Endodermal cell (in vitro differentiated cells): ENCODE results near the gene KIAA1328. TPM values are rescaled to one million over a fixed set of nuclear protein-coding genes. Genes with fewer than 3 reads are reported as not detected.

Source experiments
- DNase-seq: peaks from one replicate; pipeline ENCODE4 v3.0.0-alpha.2; 2017
- H3K27ac ChIP-seq: 2 replicates; pipeline ENCODE4 v1.5.1; 2013; ENCODE audit warnings: mild to moderate bottlenecking, low read depth, low read length, moderate library complexity
- H3K27me3 ChIP-seq: 2 replicates; pipeline ENCODE4 v1.6.1; 2013; ENCODE audit warnings: mild to moderate bottlenecking, low read length, moderate library complexity; ENCODE audit not compliant: insufficient read depth, control insufficient read depth, poor library complexity, severe bottlenecking
- H3K36me3 ChIP-seq: 2 replicates; pipeline ENCODE4 v1.7.0; 2013; ENCODE audit warnings: mild to moderate bottlenecking, low read length, moderate library complexity; ENCODE audit not compliant: control insufficient read depth, insufficient read depth
- H3K4me1 ChIP-seq: one replicate; pipeline ENCODE4 v1.7.0; 2013; ENCODE audit warnings: low read length; ENCODE audit not compliant: control insufficient read depth, insufficient read depth
- H3K4me3 ChIP-seq: 2 replicates; pipeline ENCODE4 v1.5.1; 2013; ENCODE audit warnings: mild to moderate bottlenecking, low read length, moderate library complexity
- H3K9ac ChIP-seq: 2 replicates; pipeline ENCODE4 v1.6.1; 2013; ENCODE audit warnings: mild to moderate bottlenecking, low read length, moderate library complexity; ENCODE audit not compliant: poor library complexity, severe bottlenecking; ENCODE audit errors: extremely low read depth
- H3K9me3 ChIP-seq: 2 replicates; pipeline ENCODE4 v1.6.1; 2013; ENCODE audit warnings: mild to moderate bottlenecking, low read length, moderate library complexity; ENCODE audit not compliant: control insufficient read depth
- H3K27ac Mint-ChIP-seq: 2 replicates; pipeline ENCODE4 v1.8.0; 2020; ENCODE audit warnings: mixed read lengths
- H3K27me3 Mint-ChIP-seq: 2 replicates; pipeline ENCODE4 v1.8.0; 2021; ENCODE audit warnings: mild to moderate bottlenecking, mixed read lengths; ENCODE audit not compliant: insufficient read depth
- H3K36me3 Mint-ChIP-seq: 2 replicates; pipeline ENCODE4 v1.8.0; 2020; ENCODE audit warnings: low read depth, mixed read lengths
- H3K4me1 Mint-ChIP-seq: 2 replicates; pipeline ENCODE4 v1.8.0; 2020; ENCODE audit warnings: mixed read lengths
- H3K4me3 Mint-ChIP-seq: 2 replicates; pipeline ENCODE4 v1.8.0; 2020; ENCODE audit warnings: mild to moderate bottlenecking, moderate library complexity, mixed read lengths
- H3K9me3 Mint-ChIP-seq: 2 replicates; pipeline ENCODE4 v1.8.0; 2020; ENCODE audit warnings: mild to moderate bottlenecking, mixed read lengths
- CTCF ChIP-seq: fragments of 200-600 bp; sonication (generic); conservative IDR thresholded peaks from 2 replicates; pipeline ENCODE4 v1.5.0; 2021; ENCODE audit warnings: antibody characterized with exemption, mild to moderate bottlenecking
- WGBS, 2 experiments: methylation state at CpG; one replicate each; pipeline versions ENCODE4 v1.1.5 to v1.1.7; 2013; ENCODE audit warnings: missing lambda C conversion rate in 2 of 2, mixed read lengths in 1 of 2; ENCODE audit not compliant: insufficient coverage in 1 of 2, insufficient read length in 1 of 2; 5-methylcytosine and 5-hydroxymethylcytosine counted together
- total RNA-seq, 2 donors: library from RNA; stranded (reverse); fragmentation: NEBNext Ultra II Directional in 1 of 2; extraction: Animal tissue kit (Norgen Biotek cat#: 25700) in 1 of 2; gene quantifications; 2 replicates in 1 of 2; 3 replicates in 1 of 2; pipeline ENCODE4 v1.2.1, GENCODE V29; 2021

Gene KIAA1328
- total RNA-seq, 2 donors from 2014 or later = 7.6 to 8.4 TPM

- H3K27ac Mint-ChIP-seq = no peak overlapping the region
- 96 to 97% methylated on average over 5 of the region's 5 CpGs for WGBS, 2 experiments
- no peak overlapping the region for H3K4me3 ChIP-seq
- no peaks in the 10 kb centered on the region for H3K36me3 ChIP-seq
- H3K9ac ChIP-seq = no peak overlapping the region
- H3K4me3 Mint-ChIP-seq = no peak overlapping the region
- H3K27ac ChIP-seq = no peak overlapping the region
- no peaks in the 10 kb centered on the region for H3K27me3 Mint-ChIP-seq
- no peak for DNase-seq
- H3K9me3 Mint-ChIP-seq = no peaks in the 10 kb centered on the region
- no peak for TF ChIP-seq CTCF
- peaks cover 5% of the 10 kb centered on the region for H3K4me1 ChIP-seq
- H3K9me3 ChIP-seq = no peaks in the 10 kb centered on the region
- peaks cover 4% of the 10 kb centered on the region for H3K36me3 Mint-ChIP-seq
- peaks cover 5% of the 10 kb centered on the region for H3K4me1 Mint-ChIP-seq
- no peaks in the 10 kb centered on the region for H3K27me3 ChIP-seq
These were observed 45.1 kb upstream of the KIAA1328 start for GRCh38 chr18:36783792-36784191.

GRCh38 chr18:36786686-36787085 lies 42.2 kb upstream of the KIAA1328 start:
- H3K4me3 Mint-ChIP-seq = no peak overlapping the region
- Histone ChIP-seq H3K27ac (no peak overlapping the region), H3K4me3 (no peak overlapping the region), H3K9me3 (no peaks in the 10 kb centered on the region), H3K4me1 (peaks cover 5% of the 10 kb centered on the region), H3K36me3 (peaks cover 22% of the 10 kb centered on the region), H3K27me3 (no peaks in the 10 kb centered on the region), H3K9ac (no peak overlapping the region)
- H3K4me1 Mint-ChIP-seq = peaks cover 5% of the 10 kb centered on the region
- no peak for DNase-seq
- no peak for TF ChIP-seq CTCF
- no peak overlapping the region for H3K27ac Mint-ChIP-seq
- no peaks in the 10 kb centered on the region for H3K9me3 Mint-ChIP-seq
- no peaks in the 10 kb centered on the region for H3K27me3 Mint-ChIP-seq
- WGBS, 2 experiments = 93 to 100% methylated on average over 1 to 4 of the region's 4 CpGs
- peaks cover 25% of the 10 kb centered on the region for H3K36me3 Mint-ChIP-seq

GRCh38 chr18:36792634-36793283 lies 36.2 kb upstream of the KIAA1328 start:
- H3K27me3 Mint-ChIP-seq = no peaks in the 10 kb centered on the region
- Histone ChIP-seq H3K4me3 (no peak overlapping the region), H3K27me3 (no peaks in the 10 kb centered on the region), H3K9me3 (no peaks in the 10 kb centered on the region), H3K36me3 (peaks cover 65% of the 10 kb centered on the region), H3K27ac (no peak overlapping the region), H3K9ac (no peak overlapping the region), H3K4me1 (no peaks in the 10 kb centered on the region)
- H3K9me3 Mint-ChIP-seq = no peaks in the 10 kb centered on the region
- DNase-seq = no peak
- WGBS, 2 experiments = 95 to 100% methylated on average over 3 to 4 of the region's 4 CpGs
- H3K27ac Mint-ChIP-seq = no peak overlapping the region
- H3K36me3 Mint-ChIP-seq = peaks cover 73% of the 10 kb centered on the region
- no peak for TF ChIP-seq CTCF
- H3K4me1 Mint-ChIP-seq = no peaks in the 10 kb centered on the region
- no peak overlapping the region for H3K4me3 Mint-ChIP-seq
